Central memory CD8-positive, alpha-beta T cell (primary cell): ENCODE data around the gene FRY.

Experiments
- ATAC-seq: fragments of 150-1000 bp; cut with Tn5 transposase; replicated peaks from 2 replicates; pipeline ENCODE4 v1.10.0; 2022; ENCODE audit warnings: mild to moderate bottlenecking, moderate FRiP score, moderate number of reproducible peaks; ENCODE audit not compliant: poor library complexity, severe bottlenecking; ENCODE audit errors: extremely low read depth
- DNase-seq, 2 donors: peaks; one replicate each; pipeline ENCODE4 v3.0.0; 2021; ENCODE audit warnings: low spot score in 2 of 2
- H3K27ac Mint-ChIP-seq: one replicate; pipeline ENCODE4 v1.8.0; 2022; ENCODE audit warnings: low read depth, mild to moderate bottlenecking, moderate library complexity, mixed read lengths
- H3K27me3 Mint-ChIP-seq: one replicate; pipeline ENCODE4 v1.8.0; 2022; ENCODE audit warnings: mixed read lengths
- H3K36me3 Mint-ChIP-seq: one replicate; pipeline ENCODE4 v1.8.0; 2022; ENCODE audit warnings: mild to moderate bottlenecking, moderate library complexity, mixed read lengths; ENCODE audit not compliant: insufficient read depth
- H3K4me1 Mint-ChIP-seq: one replicate; pipeline ENCODE4 v1.8.0; 2022; ENCODE audit warnings: mixed read lengths
- H3K4me3 Mint-ChIP-seq: one replicate; pipeline ENCODE4 v1.8.0; 2022; ENCODE audit warnings: mild to moderate bottlenecking, moderate library complexity, mixed read lengths
- H3K9me3 Mint-ChIP-seq: one replicate; pipeline ENCODE4 v1.8.0; 2022; ENCODE audit warnings: mixed read lengths

Gene FRY

GRCh38 chr13:32021785-32022184 lies 9.8 kb upstream of the FRY start:
- ATAC-seq, result no peak
- no peaks in the 10 kb centered on the region for H3K9me3 Mint-ChIP-seq
- H3K36me3 Mint-ChIP-seq, result no peaks in the 10 kb centered on the region
- H3K4me1 Mint-ChIP-seq, result no peaks in the 10 kb centered on the region
- peaks cover 13% of the 10 kb centered on the region for H3K27me3 Mint-ChIP-seq
- no peak for DNase-seq
- no peak overlapping the region for H3K27ac Mint-ChIP-seq
- H3K4me3 Mint-ChIP-seq, result no peak overlapping the region

DNA sequence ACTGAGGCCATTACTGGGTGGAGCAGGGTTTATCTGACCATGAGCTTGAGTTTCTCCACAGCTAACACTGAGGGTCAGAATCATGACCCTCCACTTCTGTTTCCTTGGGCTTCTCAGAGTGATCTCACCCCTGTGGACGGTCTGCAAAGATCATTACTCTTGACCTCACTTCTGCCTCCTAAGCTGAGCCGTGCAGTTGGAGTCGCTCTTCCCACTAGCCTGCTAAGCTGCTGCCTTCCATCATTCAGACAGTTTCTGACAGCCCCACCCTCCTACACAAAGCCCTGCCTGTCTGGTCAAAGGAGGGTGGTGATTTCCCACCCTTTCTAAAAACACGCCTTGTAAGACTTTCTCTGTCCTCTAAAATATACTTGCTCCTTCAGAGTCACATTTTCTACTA lies 9.3 kb upstream of the FRY start:
- peaks cover 13% of the 10 kb centered on the region for H3K27me3 Mint-ChIP-seq
- no peak overlapping the region for H3K4me3 Mint-ChIP-seq
- H3K27ac Mint-ChIP-seq, result no peak overlapping the region
- no peaks in the 10 kb centered on the region for H3K36me3 Mint-ChIP-seq
- ATAC-seq (no peak), DNase-seq (no peak)
- no peaks in the 10 kb centered on the region for H3K9me3 Mint-ChIP-seq
- no peaks in the 10 kb centered on the region for H3K4me1 Mint-ChIP-seq

DNA sequence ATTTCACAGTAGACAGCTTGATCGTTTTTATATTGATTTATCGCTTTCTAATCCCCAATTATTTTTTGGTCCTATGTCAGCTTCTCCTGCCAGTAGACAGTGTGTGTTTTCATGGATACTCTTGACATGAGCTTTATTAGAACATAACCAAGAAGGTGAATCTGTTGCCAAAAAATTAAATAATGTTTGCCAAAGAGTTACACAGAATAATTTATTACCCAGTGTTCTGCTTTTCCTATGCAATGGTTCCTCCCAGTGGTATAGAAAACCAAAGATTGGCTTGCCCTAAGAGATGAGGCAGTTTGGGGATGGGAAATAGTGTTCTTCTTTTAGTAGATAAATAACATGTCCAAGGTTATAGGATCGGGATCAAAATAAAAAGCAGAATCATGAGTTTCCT lies 8.5 kb upstream of the FRY start:
- H3K9me3 Mint-ChIP-seq, result no peaks in the 10 kb centered on the region
- no peak overlapping the region for H3K4me3 Mint-ChIP-seq
- H3K4me1 Mint-ChIP-seq, result no peaks in the 10 kb centered on the region
- H3K27me3 Mint-ChIP-seq, result peaks cover 15% of the 10 kb centered on the region
- ATAC-seq, result no peak
- H3K27ac Mint-ChIP-seq, result no peak overlapping the region
- no peaks in the 10 kb centered on the region for H3K36me3 Mint-ChIP-seq
- DNase-seq, result no peak

GRCh38 chr13:32023698-32024097 lies 7.9 kb upstream of the FRY start:
- Mint-ChIP-seq H3K27ac (no peak overlapping the region), H3K4me3 (no peak overlapping the region), H3K27me3 (peaks cover 21% of the 10 kb centered on the region), H3K4me1 (no peaks in the 10 kb centered on the region), H3K36me3 (no peaks in the 10 kb centered on the region), H3K9me3 (no peaks in the 10 kb centered on the region)
- ATAC-seq, result no peak
- no peak for DNase-seq

DNA sequence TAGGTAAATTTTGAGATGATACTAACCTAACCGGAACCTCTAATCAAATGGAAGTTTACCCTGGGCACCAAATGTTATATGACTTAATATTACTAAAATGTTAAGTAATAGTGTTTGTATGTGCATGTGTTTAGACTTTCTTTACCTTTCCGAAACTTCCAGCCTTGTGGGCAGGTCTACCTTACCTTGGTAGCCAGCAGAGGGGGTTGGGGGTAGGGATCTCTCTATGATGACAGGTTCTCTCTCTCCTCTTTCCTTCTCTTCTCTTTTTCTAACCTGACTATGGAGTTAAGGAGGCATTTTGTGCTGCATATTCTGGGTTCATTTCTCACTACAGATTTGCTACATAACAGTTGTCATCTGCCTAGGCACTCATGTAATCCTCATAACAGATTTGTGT lies 6.8 kb upstream of the FRY start:
- H3K4me1 Mint-ChIP-seq, result no peaks in the 10 kb centered on the region
- no peak overlapping the region for H3K27ac Mint-ChIP-seq
- peaks cover 24% of the 10 kb centered on the region for H3K27me3 Mint-ChIP-seq
- H3K4me3 Mint-ChIP-seq, result no peak overlapping the region
- no peaks in the 10 kb centered on the region for H3K9me3 Mint-ChIP-seq
- H3K36me3 Mint-ChIP-seq, result no peaks in the 10 kb centered on the region
- DNase-seq, result no peak
- ATAC-seq, result no peak

DNA sequence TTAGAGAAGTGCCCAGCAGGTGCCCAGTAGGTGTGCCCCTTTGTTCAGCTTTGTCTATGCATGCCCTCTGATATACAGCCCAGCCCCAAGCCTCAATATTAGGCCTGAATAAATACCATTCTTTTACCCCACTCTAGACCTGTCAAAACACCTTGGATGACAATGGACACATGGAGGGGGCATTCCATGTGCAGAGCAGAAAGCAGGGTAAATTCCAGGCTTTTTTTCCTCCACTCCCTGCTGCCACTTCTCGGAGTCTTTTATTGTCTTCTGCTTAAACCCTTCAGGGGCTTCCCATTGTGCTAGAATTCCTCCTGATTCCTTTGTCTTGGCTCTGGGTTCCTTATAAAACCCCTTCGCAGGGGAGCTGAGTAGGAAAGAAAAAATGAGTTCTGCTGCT lies 5.8 kb upstream of the FRY start:
- DNase-seq, result no peak
- ATAC-seq, result no peak
- no peaks in the 10 kb centered on the region for H3K9me3 Mint-ChIP-seq
- no peak overlapping the region for H3K27ac Mint-ChIP-seq
- H3K4me1 Mint-ChIP-seq, result peaks cover 3% of the 10 kb centered on the region
- H3K4me3 Mint-ChIP-seq, result no peak overlapping the region
- no peaks in the 10 kb centered on the region for H3K36me3 Mint-ChIP-seq
- peaks cover 30% of the 10 kb centered on the region for H3K27me3 Mint-ChIP-seq

- DNase-seq (no peak), ATAC-seq (no peak)
- Mint-ChIP-seq H3K27ac (no peak overlapping the region), H3K4me1 (peaks cover 12% of the 10 kb centered on the region), H3K27me3 (peaks cover 39% of the 10 kb centered on the region), H3K9me3 (no peaks in the 10 kb centered on the region), H3K4me3 (no peak overlapping the region), H3K36me3 (no peaks in the 10 kb centered on the region)
These were observed 5.0 kb upstream of the FRY start for GRCh38 chr13:32026623-32027022.

- Mint-ChIP-seq H3K27ac (no peak overlapping the region), H3K36me3 (no peaks in the 10 kb centered on the region), H3K9me3 (no peaks in the 10 kb centered on the region), H3K4me3 (no peak overlapping the region), H3K27me3 (peaks cover 46% of the 10 kb centered on the region), H3K4me1 (peaks cover 17% of the 10 kb centered on the region)
- no peak for DNase-seq
- no peak for ATAC-seq
These were observed 2.9 kb upstream of the FRY start for GRCh38 chr13:32028711-32029110.

GRCh38 chr13:32029684-32030083 lies 1.9 kb upstream of the FRY start:
- peaks cover 17% of the 10 kb centered on the region for H3K4me1 Mint-ChIP-seq
- ATAC-seq (no peak), DNase-seq (no peak)
- H3K4me3 Mint-ChIP-seq, result no peak overlapping the region
- no peaks in the 10 kb centered on the region for H3K9me3 Mint-ChIP-seq
- peaks cover 56% of the 10 kb centered on the region for H3K27me3 Mint-ChIP-seq
- no peaks in the 10 kb centered on the region for H3K36me3 Mint-ChIP-seq
- H3K27ac Mint-ChIP-seq, result no peak overlapping the region

- Mint-ChIP-seq H3K27ac (peak overlapping the region; percentile 41), H3K27me3 (peaks cover 70% of the 10 kb centered on the region), H3K4me1 (peaks cover 17% of the 10 kb centered on the region), H3K9me3 (no peaks in the 10 kb centered on the region), H3K36me3 (peaks cover 2% of the 10 kb centered on the region), H3K4me3 (peak overlapping the region; percentile 74)
- ATAC-seq, result no peak
- DNase-seq, result no peak
These were observed 319 bp downstream of the FRY start for GRCh38 chr13:32031815-32032370.

DNA sequence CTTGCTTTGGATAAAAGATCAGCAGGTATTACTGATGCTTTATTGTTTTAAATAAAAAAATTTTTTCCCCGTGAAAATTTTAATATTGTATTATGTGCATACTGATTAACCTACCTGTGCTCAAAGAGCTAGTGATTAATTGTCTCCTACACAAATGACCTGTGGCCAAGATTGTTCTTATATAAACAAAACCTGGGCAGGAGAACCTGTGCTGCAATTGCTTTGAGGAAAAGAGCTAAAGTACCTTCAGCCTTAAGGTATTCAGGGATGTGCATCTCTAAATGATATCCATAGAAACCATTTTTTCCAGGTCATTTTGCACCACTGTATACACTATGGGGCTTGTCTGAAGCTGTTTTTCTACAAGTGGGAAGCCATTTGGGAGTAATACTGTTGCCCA lies 1.2 kb downstream of the FRY start:
- H3K9me3 Mint-ChIP-seq, result no peaks in the 10 kb centered on the region

DNA sequence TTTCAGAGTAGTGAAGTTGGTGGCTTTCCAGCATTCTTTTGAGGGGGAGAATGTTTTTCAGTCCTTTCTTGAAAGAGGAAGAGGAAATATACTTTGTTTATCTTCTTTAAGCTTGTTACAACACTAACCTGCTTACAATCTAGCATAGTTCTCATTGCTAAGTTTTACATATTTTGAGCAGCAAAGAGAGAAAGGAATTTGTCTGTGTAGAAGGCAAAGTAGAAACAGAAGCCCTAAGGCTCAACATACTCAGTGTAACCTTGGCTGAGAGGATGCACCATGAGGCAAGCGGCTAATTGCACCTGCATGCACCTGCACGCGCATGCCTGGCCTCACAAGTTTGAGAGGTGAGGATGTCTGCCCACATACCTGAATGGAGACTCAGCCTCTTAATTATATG lies 2.2 kb downstream of the FRY start:
- Mint-ChIP-seq H3K9me3 (no peaks in the 10 kb centered on the region), H3K4me1 (peaks cover 17% of the 10 kb centered on the region), H3K27ac (no peak overlapping the region), H3K36me3 (peaks cover 2% of the 10 kb centered on the region), H3K27me3 (peaks cover 62% of the 10 kb centered on the region), H3K4me3 (no peak overlapping the region)
- ATAC-seq (no peak), DNase-seq (no peak)

More for the DNA sequence above, 1.2 kb downstream of the FRY start:
- DNase-seq, result no peak
- Mint-ChIP-seq H3K27me3 (peaks cover 70% of the 10 kb centered on the region), H3K4me1 (peaks cover 17% of the 10 kb centered on the region), H3K36me3 (peaks cover 2% of the 10 kb centered on the region), H3K27ac (no peak overlapping the region), H3K4me3 (no peak overlapping the region)
- ATAC-seq, result no peak

- peaks cover 2% of the 10 kb centered on the region for H3K36me3 Mint-ChIP-seq
- DNase-seq, result no peak
These were observed 4.1 kb downstream of the FRY start for GRCh38 chr13:32035716-32036115.

More at GRCh38 chr13:32035716-32036115, 4.1 kb downstream of the FRY start:
- Mint-ChIP-seq H3K4me3 (no peak overlapping the region), H3K4me1 (peaks cover 15% of the 10 kb centered on the region), H3K27ac (no peak overlapping the region), H3K27me3 (peaks cover 53% of the 10 kb centered on the region), H3K9me3 (no peaks in the 10 kb centered on the region)
- ATAC-seq, result no peak
